DMS79 treated with DMSO at 0.1 percent for 48 hours (cell line): Measurements from ENCODE around the gene RPL7A.
"Not testable (repeated sequence)": the region's sequence is repeated elsewhere in the genome, so short reads cannot be mapped to it uniquely, and the experiment has no call there.

Experiments
- DNase-seq: peaks from one replicate; lab custom pipeline; 2025; lab: John Stamatoyannopoulos, UW

Gene RPL7A

GRCh38 chr9:133389025-133389557 is 41.1 kb downstream of the RPL7A start:
- no peak for DNase-seq

GRCh38 chr9:133389562-133389961 is 41.5 kb downstream of the RPL7A start:
- no peak for DNase-seq

GRCh38 chr9:133390713-133391112 is 42.7 kb downstream of the RPL7A start:
- no peak for DNase-seq

GRCh38 chr9:133391449-133391848 is 43.4 kb downstream of the RPL7A start:
- DNase-seq, result not testable (repeated sequence)

- not testable (repeated sequence) for DNase-seq
These were observed 44.3 kb downstream of the RPL7A start for GRCh38 chr9:133392308-133392707.

- no peak for DNase-seq
These were observed 45.4 kb downstream of the RPL7A start for GRCh38 chr9:133393399-133393798.

GRCh38 chr9:133394687-133395271 is 46.8 kb downstream of the RPL7A start:
- no peak for DNase-seq

- DNase-seq, result no peak
These were observed 48.9 kb downstream of the RPL7A start for GRCh38 chr9:133396952-133397351.

- no peak for DNase-seq
These were observed 49.4 kb downstream of the RPL7A start for GRCh38 chr9:133397370-133397769.

GRCh38 chr9:133397895-133398294 is 49.9 kb downstream of the RPL7A start:
- no peak for DNase-seq

- DNase-seq, result no peak
These were observed 52.3 kb downstream of the RPL7A start for GRCh38 chr9:133400292-133400691.
